Measurements from ENCODE around the gene CGB3. TPM values are rescaled to one million over a fixed set of nuclear protein-coding genes. Genes with fewer than 3 reads are reported as not detected.

Gene CGB3
- total RNA-seq, 1 experiment from 2014 or later, result not detected

- Histone ChIP-seq H3K79me2 (ENCODE audit: insufficient read depth, low read length) (peaks cover 6% of the 10 kb centered on the region), H2AFZ (ENCODE audit: low read depth, low read length, poor library complexity, severe bottlenecking) (no peak overlapping the region), H3K9me2 (ENCODE audit: insufficient read depth) (no peaks in the 10 kb centered on the region), H3K27ac (ENCODE audit: low read depth, low read length) (no peak overlapping the region), H4K20me1 (ENCODE audit: insufficient read depth) (no peaks in the 10 kb centered on the region), H3K4me2 (ENCODE audit: low read length) (no peak overlapping the region), H3K36me3 (ENCODE audit: control insufficient read depth in 1 of 2, insufficient read depth in 2 of 2, low read length in 2 of 2) (peaks cover 14 to 30% of the 10 kb centered on the region in 2 experiments; a peak in 3 of 4 replicates), H3K27me3 (ENCODE audit: insufficient read depth, low read length) (no peaks in the 10 kb centered on the region), H3K9me3 (ENCODE audit: control insufficient read depth in 1 of 2, insufficient read depth in 1 of 2, low read depth in 1 of 2, low read length in 2 of 2) (no peaks in the 10 kb centered on the region), H3K4me3 (replicated peaks in 1 of 2; ENCODE audit: low read depth in 1 of 2, low read length in 2 of 2) (no peak overlapping the region), H3K4me1 (ENCODE audit: control insufficient read depth in 1 of 2, insufficient read depth in 2 of 2, low read length in 2 of 2) (peaks cover 0 to 3% of the 10 kb centered on the region in 2 experiments; a peak in 1 of 4 replicates), H3K9ac (ENCODE audit: low read length) (no peak overlapping the region)
- RAD21 ChIA-PET (ENCODE audit: low non-redundant PET in 1 of 2, low total read pairs in 2 of 2, uncharacterized antibody in 2 of 2, unreplicated experiment in 2 of 2), result no interaction called here
- ATAC-seq, result no peak
- no TSS peak for BruUV-seq (replicated peaks)
- intact Hi-C loops (cut with micrococcal nuclease), result no loop called here
- POLR2A ChIA-PET, result no interaction called here
- DNase-seq (ENCODE audit: low read depth, low spot score), result no peak
- CTCF ChIA-PET, result interaction anchor here (0.6 kb wide), 1 partner anchor 1456 kb away, joined by 3 read pairs; no protein-coding TSS in a partner anchor
- TF ChIP-seq EZH2phosphoT487 (IDR thresholded peaks at IDR 0.05; ENCODE audit: borderline replicate concordance), result no peak
- no peak for TF ChIP-seq SRF (IDR thresholded peaks at IDR 0.05; ENCODE audit: low read depth)
- TF ChIP-seq JUND (IDR thresholded peaks at IDR 0.05), result no peak
- no peak for TF ChIP-seq FOSL1 (IDR thresholded peaks at IDR 0.05; ENCODE audit: low read depth)
Observed at GRCh38 chr19:48985711-48986110, 38.4 kb downstream of the CGB3 start.

GRCh38 chr19:48982280-48982679 lies 41.9 kb downstream of the CGB3 start:
- Histone ChIP-seq H3K27me3 (ENCODE audit: insufficient read depth, low read length) (no peaks in the 10 kb centered on the region), H3K4me1 (ENCODE audit: control insufficient read depth in 1 of 2, insufficient read depth in 2 of 2, low read length in 2 of 2) (peaks cover 5 to 14% of the 10 kb centered on the region in 2 experiments; a peak in 3 of 4 replicates), H3K4me2 (ENCODE audit: low read length) (no peak overlapping the region), H3K4me3 (replicated peaks in 1 of 2; ENCODE audit: low read depth in 1 of 2, low read length in 2 of 2) (no peak overlapping the region), H3K9me2 (ENCODE audit: insufficient read depth) (no peaks in the 10 kb centered on the region), H3K9me3 (ENCODE audit: control insufficient read depth in 1 of 2, insufficient read depth in 1 of 2, low read depth in 1 of 2, low read length in 2 of 2) (no peaks in the 10 kb centered on the region), H3K79me2 (ENCODE audit: insufficient read depth, low read length) (no peaks in the 10 kb centered on the region), H3K9ac (ENCODE audit: low read length) (no peak overlapping the region), H3K27ac (ENCODE audit: low read depth, low read length) (no peak overlapping the region), H4K20me1 (ENCODE audit: insufficient read depth) (no peaks in the 10 kb centered on the region), H2AFZ (ENCODE audit: low read depth, low read length, poor library complexity, severe bottlenecking) (no peak overlapping the region), H3K36me3 (ENCODE audit: control insufficient read depth in 1 of 2, insufficient read depth in 2 of 2, low read length in 2 of 2) (peaks cover 14 to 29% of the 10 kb centered on the region in 2 experiments; a peak in 3 of 4 replicates)
- RAD21 ChIA-PET (ENCODE audit: low non-redundant PET in 1 of 2, low total read pairs in 2 of 2, uncharacterized antibody in 2 of 2, unreplicated experiment in 2 of 2), result no interaction called here
- POLR2A ChIA-PET, result interaction anchor here (4.1 kb wide), 1 partner anchor 11 kb away, joined by 17 read pairs; the partner anchor contains the start of genes GYS1 and RUVBL2
- no TSS peak for BruUV-seq (replicated peaks)
- CTCF ChIA-PET, result interaction anchor here (3.7 kb wide), 1 partner anchor 11 kb away, joined by 29 read pairs; the partner anchor contains the start of genes GYS1 and RUVBL2
- TF ChIP-seq CEBPB (IDR thresholded peaks at IDR 0.05; ENCODE audit: low read depth) (no peak), REST (IDR thresholded peaks at IDR 0.05; ENCODE audit: low read depth) (no peak), SIN3A (IDR thresholded peaks at IDR 0.05; ENCODE audit: low read depth) (no peak), CTCF (IDR thresholded peaks at IDR 0.05 in 2 of 3, conservative IDR thresholded peaks at IDR 0.05 in 1 of 3; ENCODE audit: borderline replicate concordance in 1 of 3, insufficient read depth in 1 of 3, low read depth in 2 of 3, low read length in 2 of 3) (no peak), POLR2AphosphoS5 (IDR thresholded peaks at IDR 0.05; ENCODE audit: low read depth, low read length) (no peak), ZBTB33 (IDR thresholded peaks at IDR 0.05; ENCODE audit: extremely low read depth, insufficient replicate concordance, low read length) (no peak), CBX3 (IDR thresholded peaks at IDR 0.05; ENCODE audit: low read depth) (no peak), EGR1 (IDR thresholded peaks at IDR 0.05; ENCODE audit: low read depth) (no peak)
- DNase-seq (ENCODE audit: low read depth, low spot score) (no peak), ATAC-seq (no peak)
- intact Hi-C loops (cut with micrococcal nuclease), result no loop called here

All from HCT116 (cell line).